GM19099 (cell line): ENCODE measurements around the gene ZNF514.
A peak's percentile ranks its signal among the peaks of the same experiment; 100 is the strongest.

Experiments used
- POLR2A ChIP-seq: IDR thresholded peaks from 3 replicates; pipeline ENCODE4 v1.6.1; 2011; ENCODE audit warnings: low read depth; ENCODE audit not compliant: insufficient read length; ENCODE audit errors: extremely low read depth

Gene ZNF514

GRCh38 chr2:95159690-95160449 lies at the start of gene ZNF514:
ZNF514 (minus strand) TSS chr2:95159848; CDS start chr2:95153253, 6,595 bp downstream.
- peak; percentile 40 for TF ChIP-seq POLR2A

- TF ChIP-seq POLR2A, result no peak
Observed at GRCh38 chr2:95208106-95208505, 48.5 kb upstream of the ZNF514 start.

- peak; percentile 74 for TF ChIP-seq POLR2A
Observed at GRCh38 chr2:95207111-95207961, 47.7 kb upstream of the ZNF514 start, which contains the start of gene ZNF892. ZNF892 (plus strand) TSS chr2:95207521; CDS start chr2:95207816, 295 bp downstream.

- TF ChIP-seq POLR2A, result no peak
Observed at GRCh38 chr2:95206096-95206495, 46.4 kb upstream of the ZNF514 start.

GRCh38 chr2:95204396-95204795 lies 44.7 kb upstream of the ZNF514 start:
- no peak for TF ChIP-seq POLR2A

GRCh38 chr2:95203911-95204310 lies 44.3 kb upstream of the ZNF514 start:
- TF ChIP-seq POLR2A, result no peak

- no peak for TF ChIP-seq POLR2A
Observed at GRCh38 chr2:95185973-95186372, 26.3 kb upstream of the ZNF514 start.

- no peak for TF ChIP-seq POLR2A
Observed at GRCh38 chr2:95185197-95185596, 25.5 kb upstream of the ZNF514 start.

- no peak for TF ChIP-seq POLR2A
Observed at GRCh38 chr2:95181774-95182173, 22.1 kb upstream of the ZNF514 start.

GRCh38 chr2:95179451-95179850 lies 19.8 kb upstream of the ZNF514 start:
- TF ChIP-seq POLR2A, result no peak

GRCh38 chr2:95174031-95174542 lies 14.4 kb upstream of the ZNF514 start:
- TF ChIP-seq POLR2A, result no peak

- no peak for TF ChIP-seq POLR2A
Observed at GRCh38 chr2:95171902-95172301, 12.3 kb upstream of the ZNF514 start.

GRCh38 chr2:95166065-95166763 lies 6.6 kb upstream of the ZNF514 start:
- TF ChIP-seq POLR2A, result no peak

- peak; percentile 95 for TF ChIP-seq POLR2A
Observed at GRCh38 chr2:95165371-95166064, 5.9 kb upstream of the ZNF514 start, which contains the start of gene ZNF2. ZNF2 (plus strand) TSS chr2:95165809; CDS start chr2:95176227, 10,418 bp downstream.

- TF ChIP-seq POLR2A, result no peak
Observed at GRCh38 chr2:95165030-95165370, 5.4 kb upstream of the ZNF514 start.
